ENCODE data around the gene TMED1. TPM values are rescaled to one million over a fixed set of nuclear protein-coding genes. Genes with fewer than 3 reads are reported as not detected.
A peak's percentile ranks its signal among the peaks of the same experiment; 100 is the strongest.

TMED1 gene
- total and polyA plus RNA-seq, 9 of the 15 experiments (the other 6 are each of a cell fraction or from before 2014, with no cell fraction given), result 0.86 to 30.2 (median 23.5) TPM

GRCh38 chr19:10871711-10872545, 35.9 kb upstream of the TMED1 start:
- H3K9me3 ChIP-seq (replicated peaks; ENCODE audit: control insufficient read depth, insufficient read depth, low read depth, low read length), result no peaks in the 10 kb centered on the region
- H2AFZ ChIP-seq (ENCODE audit: low read depth, low read length), result 0 out of 2 replicates have a peak overlapping the region, but pooled peaks have one; percentile 40
- peak overlapping the region; percentile 98 for H3K4me3 ChIP-seq
- intact Hi-C loops (cut with micrococcal nuclease), result loop anchor here (5.0 kb wide), 1 partner anchor 55 kb away; the partner anchor contains the start of genes TIMM29 and YIPF2
- H3K4me2 ChIP-seq (ENCODE audit: insufficient read depth, low read length), result peak overlapping the region; percentile 84
- H3K9ac ChIP-seq (ENCODE audit: insufficient read depth in 1 of 2, low read depth in 2 of 2, low read length in 2 of 2), result peak overlapping the region; percentile 77 to 93
- peaks cover 16 to 45% of the 10 kb centered on the region in 2 experiments for H3K4me1 ChIP-seq (replicated peaks in 1 of 2; ENCODE audit: control insufficient read depth in 2 of 2, insufficient read depth in 2 of 2, low read length in 2 of 2)
- H3K27me3 ChIP-seq (ENCODE audit: control insufficient read depth in 2 of 2, insufficient read depth in 2 of 2, low read length in 2 of 2), result no peaks in the 10 kb centered on the region
- ATAC-seq, result peak; percentile 3; the same call in 2 of the 3 replicates
- H3K9me1 ChIP-seq (ENCODE audit: control insufficient read depth, insufficient read depth, low read length), result no peaks in the 10 kb centered on the region
- in situ Hi-C loops (cut with MboI), result no loop called here
- no peaks in the 10 kb centered on the region for H4K20me1 ChIP-seq (replicated peaks; ENCODE audit: control insufficient read depth, insufficient read depth, low read length)
- peaks cover 52% of the 10 kb centered on the region for H3K79me2 ChIP-seq (ENCODE audit: control insufficient read depth, insufficient read depth, low read length)
- DNase-seq (ENCODE audit: extremely low read depth in 1 of 4, low spot score in 3 of 4), result peak in 3 of 4 experiments; percentile 49 to 74 (median 67)
- BruUV-seq (replicated peaks), result no TSS peak
- ChIA-PET CTCF (ENCODE audit: low intra/inter-chr PET ratio) (interaction anchor here (0.6 kb wide), 1 partner anchor 84 kb away, joined by 5 read pairs; no protein-coding TSS in a partner anchor), POLR2A (interaction anchor here (0.6 to 1.2 kb wide), 4 partner anchors 10 to 56 kb away, joined by 3 to 4 read pairs (median 3); no protein-coding TSS in a partner anchor)
- peak overlapping the region; percentile 87 for H3K27ac ChIP-seq (ENCODE audit: extremely low read depth, low read depth, low read length)
- no peak for FAIRE-seq
- H3K36me3 ChIP-seq (ENCODE audit: control insufficient read depth, insufficient read depth, low read length), result peaks cover 19% of the 10 kb centered on the region; the same call in 2 of the 3 replicates
- 1% methylated on average over 27 of the region's 90 CpGs for WGBS (ENCODE audit: insufficient coverage, low coverage, missing lambda C conversion rate)
- 0 out of 6 replicates have a peak, but pooled peaks of 1 of the 3 experiments have one; percentile 7 for TF ChIP-seq CTCF (IDR thresholded peaks at IDR 0.05 in 2 of 3, conservative IDR thresholded peaks at IDR 0.05 in 1 of 3; ENCODE audit: insufficient read depth in 2 of 3, low read depth in 1 of 3, low read length in 3 of 3)
- TF ChIP-seq RBFOX2 (IDR thresholded peaks at IDR 0.05; ENCODE audit: low read depth, low read length), result peak; percentile 53
- TF ChIP-seq NONO (IDR thresholded peaks at IDR 0.05; ENCODE audit: low read depth in 2 of 2, low read length in 1 of 2), result 0 out of 4 replicates have a peak, but pooled peaks of 1 of the 2 experiments have one; percentile 37
- peak in 1 of 2 experiments; percentile 94; a peak in 2 of 4 replicates for TF ChIP-seq ZNF639 (CRISPR knock-in tag; conservative IDR thresholded peaks at IDR 0.05 in 1 of 2, IDR thresholded peaks at IDR 0.05 in 1 of 2)
- peak; percentile 43; the same call in 1 of the 2 replicates for TF ChIP-seq L3MBTL2 (IDR thresholded peaks at IDR 0.05)
- TF ChIP-seq EGR1 (conservative IDR thresholded peaks at IDR 0.05), result peak; percentile 93
- peak; percentile 2 for TF ChIP-seq CCNT2 (IDR thresholded peaks at IDR 0.05; ENCODE audit: borderline replicate concordance, extremely low read depth, insufficient read length, low read depth, low read length)
- TF ChIP-seq RBBP5 (IDR thresholded peaks at IDR 0.05; ENCODE audit: borderline replicate concordance, insufficient read depth, low read length, poor library complexity, severe bottlenecking), result peak; percentile 38
- no peak for TF ChIP-seq HEY1 (CRISPR knock-in tag; IDR thresholded peaks at IDR 0.05; ENCODE audit: borderline replicate concordance)
- peak; percentile 59; the same call in 1 of the 2 replicates for TF ChIP-seq RB1 (IDR thresholded peaks at IDR 0.05; ENCODE audit: low read depth)

Measured in K562 (cell line).